Kasumi-1 (cell line): ENCODE measurements around the gene NEK11.
"Not testable (repeated sequence)": the region's sequence is repeated elsewhere in the genome, so short reads cannot be mapped to it uniquely, and the experiment has no call there.

Experiments used
- DNase-seq, 2 experiments: peaks; one replicate each; lab custom pipeline; 2025; lab: John Stamatoyannopoulos, UW

Gene NEK11

GRCh38 chr3:131304890-131305289 is 278.2 kb downstream of the NEK11 start:
- DNase-seq, result no peak

GRCh38 chr3:131306242-131306641 is 279.6 kb downstream of the NEK11 start:
- DNase-seq, result no peak

DNA sequence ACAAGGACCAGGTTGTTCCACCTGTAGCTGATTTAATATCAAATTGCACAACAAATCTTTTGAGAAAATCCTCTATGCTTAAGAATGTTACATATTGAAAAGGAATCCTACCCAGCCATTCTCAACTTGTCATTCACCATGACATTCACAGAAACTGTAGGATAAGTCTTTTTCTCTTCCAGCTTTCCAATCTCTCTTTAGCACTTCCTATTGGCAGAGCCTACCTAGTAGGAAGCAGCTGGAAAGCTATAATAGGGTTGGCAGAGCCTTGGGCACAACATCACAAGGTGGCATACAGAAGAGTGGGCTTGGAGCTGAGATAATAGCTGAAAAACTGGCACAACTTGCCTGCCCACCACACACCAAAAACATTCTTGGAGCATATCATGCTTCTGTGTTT is 287.6 kb downstream of the NEK11 start:
- DNase-seq, result no peak

DNA sequence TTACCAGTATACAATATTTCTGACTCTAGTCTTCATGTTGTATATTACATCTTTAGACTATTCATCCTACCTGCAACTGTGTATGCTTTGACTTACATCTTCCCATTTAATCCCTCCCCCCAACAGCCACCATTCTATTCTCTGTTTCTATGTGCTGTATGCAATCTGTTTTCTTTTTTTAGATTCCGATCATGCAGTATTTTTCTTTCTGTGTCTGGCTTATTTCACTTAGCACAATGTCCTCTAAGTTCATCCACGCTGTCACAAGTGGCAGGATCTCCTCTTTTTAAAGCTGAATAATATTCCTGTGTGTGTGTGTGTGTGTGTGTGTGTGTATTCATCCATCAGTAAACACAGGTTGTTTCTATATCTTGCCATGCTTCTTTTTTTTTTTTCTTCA is 288.5 kb downstream of the NEK11 start:
- no peak for DNase-seq

DNA sequence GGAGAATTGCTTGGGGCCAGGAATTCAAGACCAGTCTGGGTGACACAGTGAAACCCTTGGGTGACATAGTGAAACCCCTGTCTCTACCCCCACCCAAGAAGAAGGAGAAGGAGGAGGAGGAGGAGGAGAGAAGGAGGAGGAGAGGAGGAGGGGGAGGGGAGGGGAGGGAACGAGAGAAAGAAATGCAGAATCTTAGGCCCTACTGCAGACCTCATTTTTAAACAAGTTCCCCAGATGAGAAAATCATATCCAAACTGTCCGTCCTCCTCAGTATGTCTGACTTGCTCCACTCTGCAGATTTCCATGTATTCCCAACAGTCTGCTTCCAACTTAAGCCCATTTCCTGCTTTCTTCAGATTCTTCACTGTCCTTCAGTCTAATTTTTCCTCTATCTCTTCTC is 291.0 kb downstream of the NEK11 start:
- no peak for DNase-seq

- DNase-seq, result no peak
Measured at GRCh38 chr3:131323014-131323413, 296.3 kb downstream of the NEK11 start.

DNA sequence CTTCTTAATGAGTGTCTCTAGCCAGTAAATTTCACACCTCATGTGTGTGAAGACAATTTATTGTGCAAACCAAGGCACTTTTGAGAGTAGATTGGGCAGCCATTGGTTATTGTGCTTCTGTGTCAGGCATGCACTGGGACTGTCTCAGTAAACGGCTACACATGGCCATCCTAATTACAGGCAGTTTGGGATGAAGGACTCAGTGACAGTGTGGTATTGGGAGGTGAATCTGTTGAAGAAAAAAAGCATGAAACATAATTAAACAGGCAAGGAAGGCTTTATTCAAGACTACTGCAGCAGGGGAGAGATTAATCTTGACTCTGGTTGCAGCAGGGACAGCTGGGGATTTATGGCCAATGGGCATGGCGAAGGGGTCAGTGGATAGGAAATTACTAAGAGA is 297.1 kb downstream of the NEK11 start:
- DNase-seq, result no peak

GRCh38 chr3:131324923-131325322 is 298.2 kb downstream of the NEK11 start:
- DNase-seq, result no peak

DNA sequence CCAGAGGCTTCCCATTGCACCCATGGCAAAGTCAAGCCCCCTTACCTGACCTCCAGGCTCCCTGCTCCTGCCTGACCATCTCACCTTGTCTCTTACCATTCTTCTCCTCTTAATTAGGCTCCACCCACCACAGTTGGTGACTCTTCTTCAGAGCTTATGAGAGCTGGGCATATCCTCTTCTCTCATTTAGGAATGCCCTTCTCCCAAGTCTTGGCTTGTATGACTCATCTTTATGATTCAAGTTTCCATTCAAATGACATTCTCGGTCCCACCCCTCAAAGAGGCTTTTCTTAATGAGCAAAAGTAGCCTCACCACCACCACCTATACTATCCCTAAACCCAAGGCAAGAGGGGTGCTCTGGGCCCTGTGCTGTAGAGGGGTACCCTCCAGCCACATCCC is 299.6 kb downstream of the NEK11 start:
- no peak for DNase-seq

GRCh38 chr3:131328721-131329120 is 302.0 kb downstream of the NEK11 start:
- DNase-seq, result no peak

DNA sequence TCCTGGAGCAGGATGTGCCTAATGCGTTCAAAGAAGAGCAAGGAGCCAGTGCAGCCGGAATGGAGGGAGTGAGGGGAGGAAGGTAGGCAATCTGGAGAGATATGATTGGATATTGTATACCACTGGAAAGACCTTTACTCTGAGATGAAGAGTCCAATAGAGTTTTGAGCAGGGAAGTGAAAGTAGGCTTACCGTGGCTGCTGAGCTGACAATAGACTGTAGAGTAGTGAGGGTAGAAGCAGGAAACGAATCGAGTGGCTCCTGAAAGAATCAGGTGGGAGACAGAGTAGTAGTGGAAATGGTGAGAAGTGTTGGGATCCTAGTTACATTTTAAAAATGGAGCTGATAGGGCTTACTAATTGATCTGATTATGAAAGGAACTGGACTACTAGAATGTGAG is 303.1 kb downstream of the NEK11 start:
- no peak for DNase-seq

- not testable (repeated sequence) for DNase-seq
Measured at GRCh38 chr3:131331456-131332085, 304.9 kb downstream of the NEK11 start.

DNA sequence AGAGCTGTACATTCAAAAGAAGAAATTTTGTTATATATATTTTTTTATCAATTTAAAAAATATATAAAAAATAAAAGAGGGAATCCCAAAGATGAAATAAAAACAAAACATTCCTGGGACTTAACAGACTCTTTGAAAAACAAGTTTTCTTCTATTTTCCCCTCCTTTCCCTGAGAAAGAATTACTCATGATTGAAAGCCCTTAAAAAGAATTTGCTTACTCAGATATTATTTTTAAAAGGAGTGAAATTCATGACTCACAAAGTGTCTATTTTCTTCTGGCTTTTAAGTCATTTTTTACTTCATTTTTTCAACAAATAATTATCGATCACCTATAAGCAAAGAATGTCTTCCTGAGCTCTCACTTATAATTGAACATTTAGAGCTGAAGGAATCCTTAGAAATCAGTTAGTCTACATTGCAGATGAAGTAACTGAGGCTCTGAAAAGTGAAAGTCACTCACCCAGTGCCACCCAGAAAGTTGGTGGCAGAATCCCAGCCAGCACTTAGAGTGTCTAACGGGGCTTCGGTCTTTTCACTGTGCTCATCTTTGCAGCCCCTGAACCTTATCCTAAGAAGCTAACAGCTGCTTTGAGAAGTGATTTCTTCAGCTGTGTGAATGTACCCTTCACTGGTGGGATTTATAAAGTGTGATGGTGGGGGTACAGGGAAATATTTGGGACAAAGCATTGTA is 312.4 kb downstream of the NEK11 start:
- no peak for DNase-seq

GRCh38 chr3:131341761-131342160 is 315.1 kb downstream of the NEK11 start:
- DNase-seq, result no peak

- no peak for DNase-seq
Measured at GRCh38 chr3:131348911-131349310, 322.2 kb downstream of the NEK11 start.

DNA sequence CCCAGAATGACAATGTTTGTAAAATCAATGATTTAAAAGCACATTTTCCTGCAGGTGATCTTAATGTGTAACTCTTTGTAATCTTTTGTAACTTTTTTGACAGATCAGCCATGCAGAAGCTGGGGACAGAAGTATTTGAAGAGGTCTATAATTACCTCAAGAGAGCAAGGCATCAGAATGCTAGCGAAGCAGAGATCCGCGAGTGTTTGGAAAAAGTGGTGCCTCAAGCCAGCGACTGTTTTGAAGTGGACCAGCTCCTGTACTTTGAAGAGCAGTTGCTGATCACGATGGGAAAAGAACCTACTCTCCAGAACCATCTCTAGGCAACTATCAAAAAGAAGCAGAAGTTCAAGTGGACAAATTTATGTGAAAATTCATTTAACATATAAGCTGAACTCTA is 322.8 kb downstream of the NEK11 start:
- DNase-seq, result no peak

DNA sequence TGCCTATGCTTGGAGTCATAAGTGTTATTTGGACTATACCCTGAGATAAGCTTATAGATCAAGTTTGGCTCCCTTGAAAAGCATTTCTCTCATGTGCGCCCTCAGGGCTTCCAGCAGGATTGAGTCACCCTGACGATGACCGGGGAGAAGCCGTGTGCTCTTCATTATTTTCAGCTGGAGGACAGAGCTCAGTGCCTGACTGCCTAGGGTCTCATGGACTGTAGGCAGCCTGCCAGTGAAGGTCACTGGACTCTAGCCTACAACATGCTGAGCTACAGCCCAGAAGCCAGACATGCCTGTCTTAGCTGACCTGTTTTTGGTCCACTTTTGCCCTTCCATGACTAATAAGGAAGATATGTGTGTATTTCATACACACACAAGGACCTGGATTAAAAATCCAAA is 323.3 kb downstream of the NEK11 start:
- no peak for DNase-seq

- DNase-seq, result no peak
Measured at GRCh38 chr3:131350506-131350905, 323.8 kb downstream of the NEK11 start.

- DNase-seq, result no peak
Measured at GRCh38 chr3:131353016-131353877, 326.6 kb downstream of the NEK11 start.

- DNase-seq, result no peak
Measured at GRCh38 chr3:131353986-131354385, 327.3 kb downstream of the NEK11 start.

- DNase-seq, result no peak
Measured at GRCh38 chr3:131356006-131356595, 329.4 kb downstream of the NEK11 start.

- DNase-seq, result no peak
Measured at GRCh38 chr3:131357275-131357674, 330.6 kb downstream of the NEK11 start.
